NB4 (cell line): ENCODE measurements around the gene DNAJC22.
"Not testable (repeated sequence)": the region's sequence is repeated elsewhere in the genome, so short reads cannot be mapped to it uniquely, and the experiment has no call there.

ENCODE experiments used
- DNase-seq: peaks from one replicate; pipeline ENCODE4 v3.0.0; 2010; ENCODE audit warnings: low read depth
- H3K4me3 ChIP-seq: one replicate; pipeline ENCODE4 v1.5.1; 2011; ENCODE audit warnings: mild to moderate bottlenecking, low read depth, low read length, moderate library complexity
- MYC ChIP-seq: IDR thresholded peaks from 2 replicates; pipeline ENCODE4 v1.6.1; 2011; ENCODE audit warnings: low read depth, low read length
- POLR2A ChIP-seq: IDR thresholded peaks from 2 replicates; pipeline ENCODE4 v1.6.1; 2011; ENCODE audit warnings: mild to moderate bottlenecking; ENCODE audit not compliant: insufficient read length; ENCODE audit errors: extremely low read depth
- TF ChIP-seq, protein P1 (sequence below): IDR thresholded peaks from 2 replicates; pipeline ENCODE4 v1.6.1; 2011; ENCODE audit warnings: low read depth, low read length
- TF ChIP-seq, protein P2 (sequence below): IDR thresholded peaks from one replicate; pipeline ENCODE4 v1.5.1; 2012; ENCODE audit warnings: low read depth, low read length

Gene DNAJC22

DNA sequence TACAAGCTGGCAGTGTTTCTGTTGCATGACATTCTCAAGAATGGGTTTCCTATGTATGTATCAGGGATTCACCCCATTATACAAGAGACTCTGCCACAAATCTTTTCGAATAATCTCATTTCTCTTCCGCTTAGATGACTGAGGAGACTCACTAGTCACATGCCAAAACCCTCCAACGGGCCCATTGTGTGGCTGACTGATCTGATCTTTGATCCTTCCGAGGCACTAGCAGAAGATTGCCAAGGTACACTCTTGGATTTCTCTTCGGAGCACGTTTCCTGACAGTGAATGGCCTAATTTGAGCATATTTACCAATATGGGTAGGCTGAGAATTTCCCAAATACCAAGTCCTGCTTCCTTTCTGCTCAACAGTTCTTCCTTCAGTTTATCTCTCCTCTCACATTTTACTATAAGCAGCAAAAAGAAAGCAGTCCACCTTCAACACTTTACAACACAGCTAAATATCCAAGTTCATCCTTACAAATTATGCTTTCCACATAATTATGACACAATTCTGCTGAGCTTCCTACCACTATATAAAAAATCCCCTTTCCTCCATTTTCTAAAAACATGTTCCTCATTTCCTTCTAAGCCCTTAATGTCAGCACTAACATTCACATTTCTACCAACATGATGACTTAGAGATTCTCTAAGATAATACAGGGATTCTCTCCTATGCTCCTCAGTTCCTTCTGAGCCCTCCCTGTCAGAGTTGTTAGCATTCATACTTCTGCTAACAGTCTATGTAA is 40.8 kb upstream of the DNAJC22 start:
- H3K4me3 ChIP-seq: no peak overlapping the region
- TF ChIP-seq MYC: no peak
- TF ChIP-seq, protein P1, sequence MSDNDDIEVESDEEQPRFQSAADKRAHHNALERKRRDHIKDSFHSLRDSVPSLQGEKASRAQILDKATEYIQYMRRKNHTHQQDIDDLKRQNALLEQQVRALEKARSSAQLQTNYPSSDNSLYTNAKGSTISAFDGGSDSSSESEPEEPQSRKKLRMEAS: no peak
- no peak for DNase-seq

DNA sequence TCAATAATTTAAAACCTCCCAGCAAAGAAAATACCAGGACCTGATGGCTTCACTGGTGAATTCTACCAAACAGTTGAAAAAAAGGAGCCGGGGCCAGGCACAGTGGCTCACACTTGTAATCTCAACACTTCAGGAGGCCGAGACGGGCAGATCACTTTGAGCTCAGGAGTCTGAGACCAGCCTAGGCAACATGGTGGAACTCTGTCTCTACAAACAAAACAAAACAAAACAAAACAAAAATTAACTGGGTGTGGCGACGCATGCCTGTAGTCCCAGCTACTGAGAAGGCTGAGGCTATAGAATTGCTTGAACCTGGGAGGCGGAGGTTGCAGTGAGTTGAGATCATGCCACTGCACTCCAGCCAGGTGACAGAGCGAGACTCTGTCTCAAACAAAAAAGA is 37.3 kb upstream of the DNAJC22 start:
- DNase-seq: no peak
- H3K4me3 ChIP-seq: no peak overlapping the region
- TF ChIP-seq, protein P2, sequence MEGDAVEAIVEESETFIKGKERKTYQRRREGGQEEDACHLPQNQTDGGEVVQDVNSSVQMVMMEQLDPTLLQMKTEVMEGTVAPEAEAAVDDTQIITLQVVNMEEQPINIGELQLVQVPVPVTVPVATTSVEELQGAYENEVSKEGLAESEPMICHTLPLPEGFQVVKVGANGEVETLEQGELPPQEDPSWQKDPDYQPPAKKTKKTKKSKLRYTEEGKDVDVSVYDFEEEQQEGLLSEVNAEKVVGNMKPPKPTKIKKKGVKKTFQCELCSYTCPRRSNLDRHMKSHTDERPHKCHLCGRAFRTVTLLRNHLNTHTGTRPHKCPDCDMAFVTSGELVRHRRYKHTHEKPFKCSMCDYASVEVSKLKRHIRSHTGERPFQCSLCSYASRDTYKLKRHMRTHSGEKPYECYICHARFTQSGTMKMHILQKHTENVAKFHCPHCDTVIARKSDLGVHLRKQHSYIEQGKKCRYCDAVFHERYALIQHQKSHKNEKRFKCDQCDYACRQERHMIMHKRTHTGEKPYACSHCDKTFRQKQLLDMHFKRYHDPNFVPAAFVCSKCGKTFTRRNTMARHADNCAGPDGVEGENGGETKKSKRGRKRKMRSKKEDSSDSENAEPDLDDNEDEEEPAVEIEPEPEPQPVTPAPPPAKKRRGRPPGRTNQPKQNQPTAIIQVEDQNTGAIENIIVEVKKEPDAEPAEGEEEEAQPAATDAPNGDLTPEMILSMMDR: no peak
- TF ChIP-seq POLR2A (no peak), MYC (no peak)
- TF ChIP-seq, protein P1: no peak

DNA sequence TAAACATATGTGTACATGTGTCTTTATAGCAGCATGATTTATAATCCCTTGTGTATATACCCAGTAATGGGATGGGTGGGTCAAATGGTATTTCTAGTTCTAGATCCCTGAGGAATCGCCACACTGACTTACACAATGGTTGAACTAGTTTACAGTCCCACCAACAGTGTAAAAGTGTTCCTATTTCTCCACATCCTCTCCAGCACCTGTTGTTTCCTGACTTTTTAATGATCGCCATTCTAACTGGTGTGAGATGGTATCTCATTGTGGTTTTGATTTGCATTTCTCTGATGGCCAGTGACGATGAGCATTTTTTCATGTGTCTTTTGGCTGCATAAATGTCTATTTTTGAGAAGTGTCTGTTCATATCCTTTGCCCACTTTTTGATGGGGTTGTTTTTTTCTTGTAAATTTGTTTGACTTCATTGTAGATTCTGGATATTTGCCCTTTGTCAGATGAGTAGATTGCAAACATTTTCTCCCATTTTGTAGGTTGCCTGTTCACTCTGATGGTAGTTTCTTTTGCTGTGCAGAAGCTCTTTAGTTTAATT is 36.2 kb upstream of the DNAJC22 start:
- H3K4me3 ChIP-seq, DNase-seq: not testable (repeated sequence)

DNA sequence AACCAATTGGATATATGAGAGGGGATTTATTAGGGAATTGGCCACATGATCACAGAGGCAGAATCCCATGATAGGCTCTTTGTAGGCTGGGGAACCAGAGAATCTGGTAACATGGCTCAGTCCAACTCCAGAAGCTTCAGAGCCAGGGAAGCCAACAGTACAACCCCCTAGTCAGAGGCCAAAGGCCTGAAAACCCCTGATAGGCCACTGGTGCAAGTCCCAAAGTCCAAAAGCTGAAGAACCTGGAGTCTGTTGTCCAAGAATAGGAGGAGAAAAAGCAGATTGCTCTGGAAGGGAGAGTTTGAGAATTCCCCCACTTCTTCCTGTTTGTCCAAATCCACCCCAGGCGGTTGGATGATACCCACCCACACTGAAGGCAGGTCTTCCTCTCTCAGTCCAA is 31.9 kb upstream of the DNAJC22 start:
- no peak overlapping the region for H3K4me3 ChIP-seq
- no peak for TF ChIP-seq POLR2A
- TF ChIP-seq, protein P2: no peak
- TF ChIP-seq, protein P1: no peak
- no peak for DNase-seq

DNA sequence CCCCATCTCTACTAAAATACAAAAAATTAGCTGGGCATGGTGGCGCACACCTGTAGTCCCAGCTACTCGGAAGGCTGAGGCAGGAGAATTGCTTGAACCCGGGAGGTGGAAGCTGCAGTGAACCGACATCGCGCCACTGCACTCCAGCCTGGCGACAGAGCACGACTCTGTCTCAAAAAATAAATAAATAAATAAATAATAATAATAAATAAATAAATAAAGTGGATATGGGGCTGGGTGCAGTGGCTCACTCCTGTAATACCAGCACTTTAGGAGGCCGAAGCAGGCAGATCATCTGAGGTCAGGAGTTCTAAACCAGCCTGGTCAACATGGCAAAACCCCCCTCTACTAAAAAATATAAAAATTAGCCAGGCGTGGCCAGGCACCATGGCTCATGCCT is 29.6 kb upstream of the DNAJC22 start:
- H3K4me3 ChIP-seq, DNase-seq: not testable (repeated sequence)

DNA sequence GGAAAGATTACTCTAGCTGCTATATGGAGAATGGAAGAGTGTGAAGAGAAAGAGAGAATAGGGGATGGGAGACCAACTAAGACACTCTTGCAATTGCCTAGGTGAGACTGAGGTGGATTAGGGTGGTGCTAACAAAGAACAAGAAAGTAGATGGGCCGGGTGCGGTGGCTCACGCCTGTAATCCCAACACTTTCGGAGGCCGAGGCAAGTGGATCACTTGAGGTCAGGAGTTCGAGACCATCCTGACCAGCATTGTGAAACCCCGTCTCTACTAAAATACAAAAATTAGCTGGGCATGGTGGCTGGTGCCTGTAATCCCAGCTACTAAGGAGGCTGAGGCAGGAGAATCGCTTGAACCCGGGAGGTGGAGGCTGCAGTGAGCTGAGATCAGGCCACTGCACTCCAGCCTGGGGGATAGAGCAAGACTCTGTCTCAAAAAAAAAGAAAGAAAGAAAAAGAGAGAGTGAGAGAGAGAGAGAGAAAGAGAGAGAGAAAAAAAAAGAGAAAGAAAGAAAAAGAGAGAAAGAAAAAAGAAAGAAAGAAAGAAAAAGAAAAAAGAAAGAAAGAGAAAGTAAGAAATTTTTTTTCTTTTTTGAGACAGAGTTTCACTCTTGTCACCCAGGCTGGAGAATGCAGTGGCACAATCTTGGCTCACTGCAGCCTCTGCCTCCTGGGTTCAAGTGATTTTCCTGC is 26.1 kb upstream of the DNAJC22 start:
- H3K4me3 ChIP-seq, DNase-seq: not testable (repeated sequence)

DNA sequence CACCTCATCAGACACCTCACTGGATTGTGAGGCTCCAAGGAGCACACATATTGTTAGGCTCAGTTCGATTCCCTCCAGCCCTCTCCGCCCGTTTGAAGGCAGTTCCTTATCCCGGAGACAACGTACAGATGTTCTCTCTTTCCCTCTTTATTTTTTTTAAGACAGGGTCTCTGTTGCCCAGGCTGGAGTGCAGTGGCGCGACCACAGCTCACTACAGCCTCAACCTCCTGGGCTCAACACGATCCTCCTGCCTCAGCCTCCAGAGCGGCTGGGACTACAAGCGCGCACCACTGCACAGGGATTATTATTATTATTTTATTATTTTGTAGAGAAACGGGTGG is 24.4 kb upstream of the DNAJC22 start:
- H3K4me3 ChIP-seq: peak overlapping the region; percentile 73
- TF ChIP-seq, protein P1: no peak
- TF ChIP-seq, protein P2: no peak
- no peak for TF ChIP-seq POLR2A
- no peak for DNase-seq
